Ascending aorta (tissue), 2 donors: ENCODE results near the gene MAEL. TPM values are rescaled to one million over a fixed set of nuclear protein-coding genes. Genes with fewer than 3 reads are reported as not detected.
A peak's percentile ranks its signal among the peaks of the same experiment; 100 is the strongest.

ENCODE experiments used
- DNase-seq, 2 donors: peaks; one replicate each; pipeline ENCODE4 v3.0.0-alpha.2; 2019; ENCODE audit warnings: low spot score in 2 of 2
- H3K27ac ChIP-seq, 2 donors: fragments of 200-600 bp; sonication (generic); one replicate each; pipeline ENCODE4 v1.5.1; 2016 to 2017; ENCODE audit warnings: mild to moderate bottlenecking in 1 of 2
- H3K27me3 ChIP-seq: fragments of 200-600 bp; sonication (generic); one replicate; pipeline ENCODE4 v1.5.1; 2017
- H3K36me3 ChIP-seq, 2 donors: fragments of 200-600 bp; sonication (generic); one replicate each; pipeline ENCODE4 v1.5.1; 2016
- H3K4me1 ChIP-seq, 2 donors: fragments of 200-600 bp; sonication (generic); one replicate each; pipeline ENCODE4 v1.5.1; 2016 to 2017; ENCODE audit warnings: mild to moderate bottlenecking in 1 of 2
- H3K4me3 ChIP-seq, 2 donors: fragments of 200-600 bp; sonication (generic); one replicate each; pipeline ENCODE4 v1.5.1; 2016 to 2017; ENCODE audit warnings: mild to moderate bottlenecking in 1 of 2
- H3K9me3 ChIP-seq, 2 donors: fragments of 200-600 bp; sonication (generic); one replicate each; pipeline ENCODE4 v1.5.1; 2016
- intact Hi-C: fragments of 100-400 bp; cut with DNase I; formaldehyde crosslinking; loops from one replicate; pipeline ENCODE4 v1.15.1; 2023
- total RNA-seq: library from RNA; depleted of rRNA; stranded (reverse); fragments of >200 nt; gene quantifications from one replicate; pipeline ENCODE4 v1.1.0, GENCODE V29; 2016
- TF ChIP-seq, protein P1 (sequence below), 3 experiments: fragments of 200-600 bp in 2 of 3; fragments of 450-650 bp in 1 of 3; sonication (generic) in 2 of 3; IDR thresholded peaks; one replicate each; pipeline ENCODE4 v1.5.1; 2016 to 2019; ENCODE audit warnings: antibody characterized with exemption in 3 of 3, mild to moderate bottlenecking in 1 of 3, moderate library complexity in 1 of 3

MAEL gene
- total RNA-seq, 1 donor from 2014 or later: not detected

DNA sequence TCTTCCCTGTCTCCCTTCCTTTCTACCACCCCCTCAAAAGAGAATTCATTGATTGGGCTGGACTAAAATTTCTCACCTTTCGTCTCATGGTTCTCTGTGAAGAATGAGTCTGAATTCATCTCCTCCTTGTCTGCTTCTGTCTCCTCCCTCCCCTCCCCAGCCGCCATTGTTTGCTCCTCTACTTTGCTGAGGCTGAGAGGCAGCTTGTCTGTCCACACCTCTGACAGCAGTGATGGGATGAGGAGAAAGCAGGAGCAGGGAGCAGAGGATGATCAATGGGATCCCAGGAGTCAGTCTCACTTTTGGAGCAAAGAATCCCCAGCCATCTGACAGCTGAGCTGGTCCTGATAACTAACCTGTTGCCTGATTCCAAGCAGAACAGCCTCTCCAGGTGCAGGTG is 16.3 kb upstream of the MAEL start:
- intact Hi-C loops: no loop called here
- no peak overlapping the region for H3K27ac ChIP-seq
- no peaks in the 10 kb centered on the region for H3K27me3 ChIP-seq
- TF ChIP-seq, protein P1, sequence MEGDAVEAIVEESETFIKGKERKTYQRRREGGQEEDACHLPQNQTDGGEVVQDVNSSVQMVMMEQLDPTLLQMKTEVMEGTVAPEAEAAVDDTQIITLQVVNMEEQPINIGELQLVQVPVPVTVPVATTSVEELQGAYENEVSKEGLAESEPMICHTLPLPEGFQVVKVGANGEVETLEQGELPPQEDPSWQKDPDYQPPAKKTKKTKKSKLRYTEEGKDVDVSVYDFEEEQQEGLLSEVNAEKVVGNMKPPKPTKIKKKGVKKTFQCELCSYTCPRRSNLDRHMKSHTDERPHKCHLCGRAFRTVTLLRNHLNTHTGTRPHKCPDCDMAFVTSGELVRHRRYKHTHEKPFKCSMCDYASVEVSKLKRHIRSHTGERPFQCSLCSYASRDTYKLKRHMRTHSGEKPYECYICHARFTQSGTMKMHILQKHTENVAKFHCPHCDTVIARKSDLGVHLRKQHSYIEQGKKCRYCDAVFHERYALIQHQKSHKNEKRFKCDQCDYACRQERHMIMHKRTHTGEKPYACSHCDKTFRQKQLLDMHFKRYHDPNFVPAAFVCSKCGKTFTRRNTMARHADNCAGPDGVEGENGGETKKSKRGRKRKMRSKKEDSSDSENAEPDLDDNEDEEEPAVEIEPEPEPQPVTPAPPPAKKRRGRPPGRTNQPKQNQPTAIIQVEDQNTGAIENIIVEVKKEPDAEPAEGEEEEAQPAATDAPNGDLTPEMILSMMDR (IDR thresholded peaks at IDR 0.05): no peak
- no peak for DNase-seq
- no peaks in the 10 kb centered on the region for H3K36me3 ChIP-seq
- H3K9me3 ChIP-seq: no peaks in the 10 kb centered on the region
- H3K4me1 ChIP-seq: peaks cover 0 to 6% of the 10 kb centered on the region in 2 donors
- H3K4me3 ChIP-seq: no peak overlapping the region

DNA sequence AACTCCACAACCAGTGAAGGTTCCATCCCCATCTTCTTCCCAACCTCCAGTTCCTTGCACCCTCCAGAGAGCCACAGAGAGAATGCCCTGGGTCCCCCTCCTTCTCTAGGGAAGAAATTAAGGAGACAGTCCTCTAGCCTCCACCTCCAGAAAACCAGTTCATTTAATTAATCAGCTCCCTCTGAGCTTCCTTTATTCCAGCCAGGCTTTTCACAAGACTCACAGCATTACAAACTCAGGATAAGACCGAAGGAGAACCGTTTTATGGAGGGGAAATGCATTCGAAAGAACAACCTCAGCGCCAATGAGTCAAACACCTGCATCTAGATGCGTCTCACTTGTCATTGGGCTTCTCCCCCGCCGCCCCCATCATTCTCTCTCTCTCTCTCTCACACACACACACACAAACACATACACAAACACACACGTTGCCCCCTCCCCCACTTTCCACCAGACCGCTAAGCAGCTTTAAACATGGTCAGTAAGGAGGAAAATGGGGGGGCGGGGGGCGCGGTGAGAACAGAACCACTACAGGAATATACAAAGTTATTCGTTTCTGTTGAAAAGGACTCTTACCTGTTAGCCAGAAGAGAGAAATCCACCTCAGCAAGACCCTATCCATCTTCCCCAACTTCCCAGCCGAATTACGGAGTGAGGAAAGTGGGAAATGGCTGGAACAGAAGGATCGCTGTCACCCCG is 14.3 kb upstream of the MAEL start:
- no peak overlapping the region for H3K27ac ChIP-seq
- intact Hi-C loops: no loop called here

DNA sequence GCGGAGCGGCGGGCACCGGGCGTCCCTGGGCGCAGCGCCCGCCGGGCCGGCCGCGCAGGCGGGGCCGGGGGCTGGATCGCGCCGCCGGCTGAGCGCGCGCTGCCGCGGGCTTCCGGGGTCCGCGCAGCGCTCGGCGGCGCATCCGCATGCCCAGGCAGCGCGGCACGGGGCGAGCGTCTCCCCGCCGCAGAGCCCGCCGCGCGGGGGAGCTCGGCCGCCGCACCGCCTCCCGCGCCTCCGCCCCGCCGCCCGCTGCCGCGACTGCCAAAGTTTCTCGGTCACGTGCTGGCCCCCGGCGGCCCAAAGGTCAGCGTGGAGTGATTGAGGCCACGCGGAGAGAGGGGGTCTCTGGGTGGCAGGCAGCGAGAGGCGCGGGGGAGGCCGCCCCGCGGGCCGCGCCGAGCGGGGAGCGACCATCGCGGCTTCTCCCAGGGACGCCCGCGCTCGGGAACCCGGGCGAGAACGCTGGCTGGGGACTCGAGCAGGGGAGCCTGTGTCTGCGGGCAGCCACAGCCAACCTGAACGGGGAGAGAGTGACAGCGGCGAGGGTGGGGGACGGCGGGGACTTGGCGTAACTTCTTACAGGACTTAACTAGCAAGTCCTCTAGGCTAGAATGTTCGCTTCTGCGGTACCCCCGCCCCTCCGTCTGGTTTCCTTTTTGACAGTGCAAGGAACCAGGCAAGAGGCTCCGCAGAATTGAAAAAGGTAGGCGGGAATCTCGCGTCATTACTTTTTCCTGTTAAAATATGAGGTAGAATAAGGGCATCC is 13.5 kb upstream of the MAEL start, which contains the start of gene ILDR2:
Gene ILDR2 (minus strand): TSS at position 180 of the 769 bp plus-strand sequence. CDS start 272 bp downstream, outside the sequence.
- peak within 1 kb of the TSS; percentile 84 to 95 for H3K4me3 ChIP-seq
- H3K27ac ChIP-seq: peak within 1 kb of the TSS in 1 of 2 donors; percentile 48
- H3K36me3 ChIP-seq: no peaks in the 10 kb centered on the region
- peak in 1 of 2 donors; percentile 68 for DNase-seq
- H3K4me1 ChIP-seq: peaks cover 0 to 6% of the 10 kb centered on the region in 2 donors
- H3K27me3 ChIP-seq: no peaks in the 10 kb centered on the region
- no peaks in the 10 kb centered on the region for H3K9me3 ChIP-seq
- intact Hi-C loops: loop anchor here (2.0 kb wide), 1 partner anchor 137 kb away; the partner anchor contains the start of gene POGK
- TF ChIP-seq, protein P1 (IDR thresholded peaks at IDR 0.05): no peak

More for the DNA sequence above, 14.3 kb upstream of the MAEL start:
- Histone ChIP-seq H3K9me3 (no peaks in the 10 kb centered on the region), H3K4me3 (peak overlapping the region; percentile 84 to 95), H3K36me3 (no peaks in the 10 kb centered on the region), H3K4me1 (peaks cover 0 to 6% of the 10 kb centered on the region in 2 donors), H3K27me3 (no peaks in the 10 kb centered on the region)
- TF ChIP-seq, protein P1 (IDR thresholded peaks at IDR 0.05): no peak
- DNase-seq: no peak

DNA sequence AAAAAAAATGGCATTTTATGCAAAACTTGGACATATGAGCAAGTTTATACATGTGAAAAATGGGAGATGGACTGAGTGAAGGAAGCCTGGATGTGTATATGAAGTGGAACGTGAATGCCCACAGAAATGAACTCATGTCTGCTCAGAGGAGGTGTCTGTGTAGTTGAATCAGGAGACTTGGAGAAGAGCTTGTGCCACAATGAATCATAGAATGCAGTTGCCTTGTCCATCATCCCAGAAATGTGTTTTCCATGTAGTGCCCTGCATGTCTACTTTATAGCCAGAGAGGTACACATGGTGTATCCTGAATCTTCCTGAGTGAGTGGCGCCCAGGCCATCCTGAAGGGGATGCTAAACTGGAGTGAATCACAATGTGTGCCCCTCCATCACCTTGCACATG is 11.1 kb upstream of the MAEL start:
- TF ChIP-seq, protein P1 (IDR thresholded peaks at IDR 0.05): no peak
- intact Hi-C loops: loop anchor here (2.0 kb wide), 1 partner anchor 139 kb away; the partner anchor contains the start of gene POGK
- Histone ChIP-seq H3K27me3 (no peaks in the 10 kb centered on the region), H3K27ac (no peak overlapping the region), H3K4me3 (no peak overlapping the region), H3K9me3 (no peaks in the 10 kb centered on the region), H3K4me1 (peaks cover 0 to 6% of the 10 kb centered on the region in 2 donors), H3K36me3 (no peaks in the 10 kb centered on the region)
- DNase-seq: no peak

DNA sequence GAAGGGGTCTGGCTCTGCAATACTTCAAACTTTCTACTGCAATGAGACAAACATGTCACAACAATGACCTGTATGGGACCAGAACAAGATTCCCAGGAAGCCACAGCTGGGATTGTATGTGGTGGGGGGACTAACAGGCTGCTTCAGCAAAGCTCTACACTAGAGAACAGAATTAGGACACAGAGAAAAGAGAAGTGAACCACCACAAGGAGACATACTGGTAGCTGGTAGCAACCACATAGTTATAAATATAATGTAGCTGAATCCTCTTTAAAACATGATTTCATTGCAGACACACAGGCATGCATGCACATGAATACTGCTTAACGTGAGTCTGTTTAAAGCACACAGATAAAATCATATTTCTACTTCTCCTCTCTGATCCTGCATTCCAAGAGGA is 10.3 kb upstream of the MAEL start:
- TF ChIP-seq, protein P1 (IDR thresholded peaks at IDR 0.05): no peak
- intact Hi-C loops: no loop called here
- peaks cover 0 to 6% of the 10 kb centered on the region in 2 donors for H3K4me1 ChIP-seq
- no peak overlapping the region for H3K27ac ChIP-seq
- no peaks in the 10 kb centered on the region for H3K36me3 ChIP-seq
- DNase-seq: no peak
- no peaks in the 10 kb centered on the region for H3K9me3 ChIP-seq
- no peaks in the 10 kb centered on the region for H3K27me3 ChIP-seq
- no peak overlapping the region for H3K4me3 ChIP-seq
